ENCODE results near the gene CHAT. TPM values are rescaled to one million over a fixed set of nuclear protein-coding genes. Genes with fewer than 3 reads are reported as not detected.

The CHAT gene
- total and polyA plus RNA-seq, 2 donors (not counting 3 experiments of a cell fraction or from before 2014, with no cell fraction given), result not detected

DNA sequence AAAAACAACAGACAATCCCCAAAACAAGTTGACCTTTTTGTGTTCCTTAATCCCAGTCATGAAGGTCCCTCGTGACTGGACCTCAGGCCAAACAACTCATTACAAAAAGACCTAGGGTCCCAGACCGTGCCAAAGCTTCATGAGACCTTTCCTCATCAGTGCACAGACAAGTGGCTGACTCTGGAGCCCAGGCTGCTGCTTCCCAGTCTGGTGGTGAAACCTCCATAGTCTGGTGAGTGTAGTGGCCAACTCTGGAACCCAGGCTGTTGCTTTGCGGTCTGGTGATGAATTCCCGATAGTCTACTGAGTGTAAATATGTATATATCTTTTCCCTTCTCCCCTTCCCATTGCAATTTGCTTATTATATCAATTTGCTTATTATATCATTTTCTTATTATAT, 25.9 kb upstream of the CHAT start:
- Histone ChIP-seq H3K4me3 (replicated peaks in 1 of 3; ENCODE audit: insufficient read depth in 1 of 3, low read depth in 1 of 3, low read length in 3 of 3) (no peak overlapping the region), H2AFZ (ENCODE audit: low read depth, low read length) (no peak overlapping the region), H3K9ac (replicated peaks; ENCODE audit: extremely low read depth, insufficient read depth, low read length) (no peak overlapping the region), H3K4me2 (ENCODE audit: insufficient read depth, low read length) (no peak overlapping the region), H3K79me2 (ENCODE audit: control insufficient read depth, insufficient read depth, low read length) (no peaks in the 10 kb centered on the region), H3K9me1 (replicated peaks; ENCODE audit: control insufficient read depth, extremely low read depth, insufficient read depth, low read length) (no peaks in the 10 kb centered on the region), H3K36me3 (ENCODE audit: control insufficient read depth in 2 of 2, extremely low read depth in 1 of 2, insufficient read depth in 2 of 2, low read length in 2 of 2) (no peaks in the 10 kb centered on the region), H3K9me3 (replicated peaks; ENCODE audit: control insufficient read depth, insufficient read depth, low read length) (no peaks in the 10 kb centered on the region), H4K20me1 (replicated peaks; ENCODE audit: control insufficient read depth, extremely low read depth, insufficient read depth, low read length) (no peaks in the 10 kb centered on the region), H3K27ac (ENCODE audit: insufficient read depth, low read depth, low read length) (no peak overlapping the region), H3K27me3 (ENCODE audit: control insufficient read depth in 2 of 2, insufficient read depth in 2 of 2, low read length in 2 of 2) (no peaks in the 10 kb centered on the region), H3K4me1 (ENCODE audit: control insufficient read depth, extremely low read depth, insufficient read depth, low read length) (no peaks in the 10 kb centered on the region)
- DNase-seq (ENCODE audit: low read depth, low spot score), result no peak
- BruUV-seq (replicated peaks), result no TSS peak
- TF ChIP-seq EZH2 (IDR thresholded peaks at IDR 0.05; ENCODE audit: borderline replicate concordance, low read depth, low read length, severe bottlenecking), result no peak
- TF ChIP-seq, protein P1, sequence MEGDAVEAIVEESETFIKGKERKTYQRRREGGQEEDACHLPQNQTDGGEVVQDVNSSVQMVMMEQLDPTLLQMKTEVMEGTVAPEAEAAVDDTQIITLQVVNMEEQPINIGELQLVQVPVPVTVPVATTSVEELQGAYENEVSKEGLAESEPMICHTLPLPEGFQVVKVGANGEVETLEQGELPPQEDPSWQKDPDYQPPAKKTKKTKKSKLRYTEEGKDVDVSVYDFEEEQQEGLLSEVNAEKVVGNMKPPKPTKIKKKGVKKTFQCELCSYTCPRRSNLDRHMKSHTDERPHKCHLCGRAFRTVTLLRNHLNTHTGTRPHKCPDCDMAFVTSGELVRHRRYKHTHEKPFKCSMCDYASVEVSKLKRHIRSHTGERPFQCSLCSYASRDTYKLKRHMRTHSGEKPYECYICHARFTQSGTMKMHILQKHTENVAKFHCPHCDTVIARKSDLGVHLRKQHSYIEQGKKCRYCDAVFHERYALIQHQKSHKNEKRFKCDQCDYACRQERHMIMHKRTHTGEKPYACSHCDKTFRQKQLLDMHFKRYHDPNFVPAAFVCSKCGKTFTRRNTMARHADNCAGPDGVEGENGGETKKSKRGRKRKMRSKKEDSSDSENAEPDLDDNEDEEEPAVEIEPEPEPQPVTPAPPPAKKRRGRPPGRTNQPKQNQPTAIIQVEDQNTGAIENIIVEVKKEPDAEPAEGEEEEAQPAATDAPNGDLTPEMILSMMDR (IDR thresholded peaks at IDR 0.05; ENCODE audit: extremely low read depth in 1 of 2, insufficient read depth in 1 of 2, low read depth in 1 of 2, low read length in 2 of 2), result no peak
- no peak for TF ChIP-seq POLR2AphosphoS5 (IDR thresholded peaks at IDR 0.05; ENCODE audit: insufficient read depth, low read depth, low read length)
- no peak for TF ChIP-seq POLR2A (IDR thresholded peaks at IDR 0.05; ENCODE audit: low read depth, low read length)
- no peak for TF ChIP-seq FOS (IDR thresholded peaks at IDR 0.05; ENCODE audit: borderline replicate concordance, insufficient read depth, low read length)
- no peak for TF ChIP-seq GATA2 (IDR thresholded peaks at IDR 0.05; ENCODE audit: insufficient read depth, insufficient read length, low read depth, low read length)
- TF ChIP-seq MYC (IDR thresholded peaks at IDR 0.05; ENCODE audit: low read depth, low read length), result no peak
- TF ChIP-seq, protein P2, sequence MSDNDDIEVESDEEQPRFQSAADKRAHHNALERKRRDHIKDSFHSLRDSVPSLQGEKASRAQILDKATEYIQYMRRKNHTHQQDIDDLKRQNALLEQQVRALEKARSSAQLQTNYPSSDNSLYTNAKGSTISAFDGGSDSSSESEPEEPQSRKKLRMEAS (IDR thresholded peaks at IDR 0.05; ENCODE audit: insufficient read depth, insufficient read length), result no peak
- no peak for TF ChIP-seq JUN (IDR thresholded peaks at IDR 0.05; ENCODE audit: borderline replicate concordance, insufficient read depth, insufficient read length, low read depth)
- CTCF ChIA-PET, result no interaction called here
- dilution Hi-C loops (cut with MboI; ENCODE audit: extremely low pct_ligation_motif_present, low sequenced_read_pairs) (no loop called here), intact Hi-C loops (cut with micrococcal nuclease) (no loop called here)
- POLR2A ChIA-PET, result no interaction called here
- FAIRE-seq, result no peak
